Adrenal gland (tissue), 5 donors: ENCODE data around the gene ENPP3.

Experiments used
- POLR2A ChIP-seq, 2 donors: fragments of 450-650 bp; IDR thresholded peaks; one replicate each; pipeline ENCODE4 v1.6.1; 2017; ENCODE audit warnings: antibody characterized with exemption in 2 of 2, mild to moderate bottlenecking in 2 of 2, moderate library complexity in 1 of 2
- TF ChIP-seq, protein P1 (sequence below), 6 experiments: fragments of 450-650 bp in 4 of 6; fragments of 200-600 bp in 2 of 6; sonication (generic) in 1 of 6; IDR thresholded peaks; 1 replicate in 5 of 6; 2 replicates in 1 of 6; pipeline versions ENCODE4 v1.5.1 to v1.8.0; 2016 to 2021; ENCODE audit warnings: antibody characterized with exemption in 6 of 6, mild to moderate bottlenecking in 2 of 6, moderate library complexity in 1 of 6
- donor health status: DM: no; HTN: no; CAD: no.

DNA sequence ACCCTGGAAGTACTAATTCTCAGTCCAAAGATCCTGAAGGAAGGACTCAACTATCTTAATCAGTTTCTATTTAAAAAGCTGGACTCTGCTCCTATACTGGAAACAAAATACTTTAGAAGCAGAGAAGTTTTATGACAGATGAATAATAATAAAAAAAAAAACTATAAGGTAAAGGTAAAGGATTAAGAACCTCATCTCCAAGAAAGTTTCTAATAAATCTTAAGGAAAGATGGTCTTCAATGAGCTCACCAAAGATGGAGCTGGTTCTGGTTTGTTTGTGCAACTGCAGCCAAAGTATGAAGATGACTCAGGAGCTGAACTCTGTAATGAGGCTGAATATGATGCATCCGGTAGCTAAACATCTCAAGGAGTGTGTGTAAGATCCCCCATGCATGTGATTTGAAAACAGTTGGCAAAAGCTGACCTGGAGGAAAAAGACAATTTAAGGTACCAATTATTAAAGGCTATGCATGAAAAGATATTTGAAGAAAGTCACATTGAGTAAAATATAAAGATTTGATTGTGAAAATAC, 34.3 kb upstream of the ENPP3 start:
- no peak for TF ChIP-seq POLR2A (IDR thresholded peaks at IDR 0.05)
- TF ChIP-seq, protein P1, sequence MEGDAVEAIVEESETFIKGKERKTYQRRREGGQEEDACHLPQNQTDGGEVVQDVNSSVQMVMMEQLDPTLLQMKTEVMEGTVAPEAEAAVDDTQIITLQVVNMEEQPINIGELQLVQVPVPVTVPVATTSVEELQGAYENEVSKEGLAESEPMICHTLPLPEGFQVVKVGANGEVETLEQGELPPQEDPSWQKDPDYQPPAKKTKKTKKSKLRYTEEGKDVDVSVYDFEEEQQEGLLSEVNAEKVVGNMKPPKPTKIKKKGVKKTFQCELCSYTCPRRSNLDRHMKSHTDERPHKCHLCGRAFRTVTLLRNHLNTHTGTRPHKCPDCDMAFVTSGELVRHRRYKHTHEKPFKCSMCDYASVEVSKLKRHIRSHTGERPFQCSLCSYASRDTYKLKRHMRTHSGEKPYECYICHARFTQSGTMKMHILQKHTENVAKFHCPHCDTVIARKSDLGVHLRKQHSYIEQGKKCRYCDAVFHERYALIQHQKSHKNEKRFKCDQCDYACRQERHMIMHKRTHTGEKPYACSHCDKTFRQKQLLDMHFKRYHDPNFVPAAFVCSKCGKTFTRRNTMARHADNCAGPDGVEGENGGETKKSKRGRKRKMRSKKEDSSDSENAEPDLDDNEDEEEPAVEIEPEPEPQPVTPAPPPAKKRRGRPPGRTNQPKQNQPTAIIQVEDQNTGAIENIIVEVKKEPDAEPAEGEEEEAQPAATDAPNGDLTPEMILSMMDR (IDR thresholded peaks at IDR 0.05): no peak
